Cardiac fibroblast (primary cell): ENCODE data around the gene VPS37C.
"Not testable (repeated sequence)": the region's sequence is repeated elsewhere in the genome, so short reads cannot be mapped to it uniquely, and the experiment has no call there.

Source experiments
- DNase-seq, 2 donors: peaks; one replicate each; pipeline versions ENCODE4 v3.0.0 to v3.0.0-alpha.2; 2010; ENCODE audit warnings: low read depth in 2 of 2
- H3K4me3 ChIP-seq, 2 donors: replicated peaks in 1 of 2; 1 replicate in 1 of 2; 2 replicates in 1 of 2; pipeline ENCODE4 v1.5.1; 2011; ENCODE audit warnings: low read depth in 2 of 2, low read length in 2 of 2, mild to moderate bottlenecking in 2 of 2, moderate library complexity in 1 of 2
- TF ChIP-seq, protein P1 (sequence below): IDR thresholded peaks from one replicate; pipeline ENCODE4 v1.5.1; 2011; ENCODE audit warnings: low read depth, mild to moderate bottlenecking, low read length, inconsistent platforms

Gene VPS37C

DNA sequence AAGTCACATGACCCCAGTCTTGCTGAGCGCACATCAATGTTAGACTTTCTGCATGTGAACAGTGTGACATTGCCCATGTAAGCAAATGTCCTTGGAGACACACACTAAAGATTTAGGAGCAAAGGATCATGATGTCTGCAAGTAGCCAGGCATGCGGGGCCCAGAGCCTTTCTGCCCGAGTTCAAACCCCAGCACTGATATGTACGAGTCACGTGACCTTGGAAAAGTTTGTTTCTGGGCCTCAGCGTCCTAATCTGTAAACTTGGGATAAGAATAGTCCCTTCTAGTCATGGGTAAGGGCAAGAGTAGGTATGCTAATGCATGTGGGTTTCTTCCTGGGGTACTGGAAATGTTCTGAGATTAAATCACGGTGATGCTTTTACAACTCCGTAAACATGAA, 25.3 kb upstream of the VPS37C start:
- TF ChIP-seq, protein P1, sequence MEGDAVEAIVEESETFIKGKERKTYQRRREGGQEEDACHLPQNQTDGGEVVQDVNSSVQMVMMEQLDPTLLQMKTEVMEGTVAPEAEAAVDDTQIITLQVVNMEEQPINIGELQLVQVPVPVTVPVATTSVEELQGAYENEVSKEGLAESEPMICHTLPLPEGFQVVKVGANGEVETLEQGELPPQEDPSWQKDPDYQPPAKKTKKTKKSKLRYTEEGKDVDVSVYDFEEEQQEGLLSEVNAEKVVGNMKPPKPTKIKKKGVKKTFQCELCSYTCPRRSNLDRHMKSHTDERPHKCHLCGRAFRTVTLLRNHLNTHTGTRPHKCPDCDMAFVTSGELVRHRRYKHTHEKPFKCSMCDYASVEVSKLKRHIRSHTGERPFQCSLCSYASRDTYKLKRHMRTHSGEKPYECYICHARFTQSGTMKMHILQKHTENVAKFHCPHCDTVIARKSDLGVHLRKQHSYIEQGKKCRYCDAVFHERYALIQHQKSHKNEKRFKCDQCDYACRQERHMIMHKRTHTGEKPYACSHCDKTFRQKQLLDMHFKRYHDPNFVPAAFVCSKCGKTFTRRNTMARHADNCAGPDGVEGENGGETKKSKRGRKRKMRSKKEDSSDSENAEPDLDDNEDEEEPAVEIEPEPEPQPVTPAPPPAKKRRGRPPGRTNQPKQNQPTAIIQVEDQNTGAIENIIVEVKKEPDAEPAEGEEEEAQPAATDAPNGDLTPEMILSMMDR, result no peak
- no peak for DNase-seq
- H3K4me3 ChIP-seq, result no peak overlapping the region

DNA sequence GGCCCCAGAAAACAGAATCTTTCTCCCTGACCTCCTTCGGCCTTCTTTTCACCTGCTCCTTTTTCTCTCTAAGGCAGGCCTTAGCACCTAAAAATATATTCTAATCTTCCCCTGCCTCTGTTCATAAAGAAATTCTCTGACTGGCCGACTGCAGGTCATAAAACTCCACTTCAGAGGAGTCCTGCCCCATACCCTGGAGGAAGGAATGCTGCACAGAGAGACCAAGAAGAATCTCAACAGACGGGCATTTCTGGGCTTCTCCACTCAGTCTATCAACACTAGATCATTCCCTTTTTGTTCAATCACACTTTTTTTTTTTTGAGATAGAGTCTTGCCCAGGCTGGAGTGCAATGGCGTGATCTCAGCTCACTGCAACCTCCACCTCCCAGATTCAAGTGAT, 22.4 kb upstream of the VPS37C start:
- H3K4me3 ChIP-seq, result no peak overlapping the region
- no peak for DNase-seq
- TF ChIP-seq, protein P1, result peak; percentile 3

DNA sequence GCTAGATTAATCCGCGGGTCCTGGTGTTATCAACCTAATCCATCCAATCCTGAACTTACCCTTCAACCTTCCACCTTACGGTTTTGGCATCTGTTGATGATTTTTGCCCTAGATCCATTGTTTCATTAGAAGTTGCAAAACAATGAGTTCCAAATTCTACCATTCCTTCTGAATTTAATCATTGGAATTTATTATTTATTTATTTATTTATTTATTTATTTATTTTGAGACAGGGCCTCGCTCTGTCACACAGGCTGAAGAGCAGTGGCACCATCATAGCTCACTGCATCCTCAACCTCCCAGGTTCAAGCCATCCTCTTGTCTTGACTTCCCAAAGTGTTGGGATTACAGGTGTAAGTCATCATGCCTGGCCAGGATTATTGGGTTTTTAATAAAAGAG, 20.3 kb upstream of the VPS37C start:
- no peak for DNase-seq
- TF ChIP-seq, protein P1, result no peak
- H3K4me3 ChIP-seq, result no peak overlapping the region

DNA sequence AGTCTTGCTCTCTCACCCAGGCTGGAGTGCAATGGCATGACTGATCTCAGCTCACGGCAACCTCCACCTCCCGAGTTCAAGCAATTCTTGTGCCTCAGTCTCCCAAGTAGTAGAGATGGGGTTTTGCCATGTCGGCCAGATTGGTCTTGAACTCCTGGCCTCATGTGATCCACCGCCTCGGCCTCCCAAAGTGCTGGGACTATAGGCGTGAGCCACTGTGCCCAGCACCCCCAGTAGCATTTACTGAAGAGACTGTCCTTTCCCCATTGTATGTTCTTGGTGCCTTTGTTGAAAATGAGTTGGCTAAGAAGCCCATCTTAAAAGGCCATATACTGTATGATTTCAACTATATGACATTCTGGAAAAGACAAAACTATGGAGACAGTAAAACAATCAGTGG, 19.0 kb upstream of the VPS37C start:
- H3K4me3 ChIP-seq, DNase-seq: not testable (repeated sequence)

DNA sequence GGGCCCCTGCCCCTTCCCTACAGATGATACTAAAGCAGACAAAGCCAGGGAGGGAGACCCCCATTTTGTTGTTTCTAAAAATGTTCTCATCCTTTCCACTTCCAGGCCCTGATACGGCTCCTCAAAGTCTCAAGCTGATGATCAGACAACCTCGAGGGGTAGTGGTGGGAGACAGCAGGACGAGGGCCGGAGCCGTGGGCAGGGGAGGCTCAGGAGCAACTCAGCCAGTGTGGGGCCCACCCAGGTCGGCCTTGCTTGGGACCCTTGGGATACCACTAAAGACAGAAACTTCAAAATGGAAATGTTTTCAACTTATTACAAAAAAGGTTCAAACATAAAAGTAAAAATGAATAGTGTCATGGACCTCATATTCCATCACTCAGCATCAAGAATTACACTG, 15.2 kb upstream of the VPS37C start:
- TF ChIP-seq, protein P1, result no peak
- DNase-seq, result no peak
- H3K4me3 ChIP-seq, result no peak overlapping the region

DNA sequence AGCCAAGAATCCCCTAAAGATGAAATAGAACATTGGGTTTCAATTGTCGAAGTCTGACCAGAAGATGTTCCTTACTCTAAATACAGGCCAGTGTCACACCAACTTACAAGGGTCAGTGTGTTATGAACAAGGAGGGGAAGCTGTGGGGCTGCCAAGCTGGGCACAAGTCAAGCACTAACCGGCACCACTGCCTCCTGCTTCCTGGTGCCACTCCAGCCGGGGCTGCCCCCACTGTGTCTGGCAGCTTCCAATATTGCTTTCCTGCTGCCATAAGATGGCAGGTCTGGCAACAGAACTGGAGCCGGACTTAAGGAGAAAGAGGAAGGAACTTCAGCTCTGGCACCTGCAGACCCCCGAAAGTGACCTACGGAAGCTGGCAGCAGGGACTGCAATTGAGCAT, 13.7 kb upstream of the VPS37C start:
- DNase-seq, result no peak
- no peak overlapping the region for H3K4me3 ChIP-seq
- TF ChIP-seq, protein P1, result no peak

DNA sequence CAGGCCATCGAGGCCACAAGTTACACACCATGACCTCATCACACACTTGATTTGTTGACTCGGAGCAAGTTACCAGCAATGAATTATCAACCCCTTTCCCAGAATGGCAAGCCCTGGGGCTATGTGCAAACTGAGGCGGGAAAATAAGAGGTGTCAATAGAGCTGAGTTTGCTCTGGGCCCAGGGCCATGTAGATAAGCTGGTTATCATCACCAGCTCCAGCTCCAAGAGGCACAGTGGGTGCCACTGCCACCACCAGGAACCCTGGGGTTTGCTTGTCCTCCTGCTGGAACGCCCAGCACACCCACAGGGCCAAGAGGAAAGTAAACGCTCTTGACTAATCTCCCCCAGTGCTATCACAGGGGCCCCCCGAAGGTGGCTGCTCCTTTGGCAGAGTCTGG, 13.0 kb upstream of the VPS37C start:
- H3K4me3 ChIP-seq, result no peak overlapping the region
- no peak for DNase-seq
- TF ChIP-seq, protein P1, result no peak
